NCI-H2029 treated with DMSO at 0.1 percent for 48 hours (cell line): ENCODE data around the gene TAF1L.

Experiments used
- DNase-seq: peaks from one replicate; lab custom pipeline; 2025; lab: John Stamatoyannopoulos, UW

TAF1L gene

DNA sequence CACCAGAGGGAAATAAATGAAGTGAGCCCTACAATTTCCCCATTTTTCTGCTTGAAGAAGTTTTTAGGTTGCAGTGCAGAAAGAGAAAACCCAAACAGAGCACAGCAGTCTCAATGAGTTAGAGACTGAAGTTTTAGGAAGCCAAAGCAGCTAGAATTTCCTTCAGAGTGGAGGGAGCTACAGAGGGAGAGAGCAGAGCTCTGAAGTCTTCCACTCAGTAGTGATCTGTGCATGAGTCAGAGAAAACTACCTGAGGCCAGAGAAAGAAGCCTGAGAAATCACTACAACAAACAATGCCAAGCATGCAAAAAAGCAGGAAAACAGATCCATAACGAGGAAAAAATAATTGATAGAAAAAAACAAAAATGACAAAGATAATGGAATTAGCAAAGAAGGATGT, 44.6 kb downstream of the TAF1L start:
- DNase-seq: no peak

GRCh38 chr9:32590476-32590875, 45.0 kb downstream of the TAF1L start:
- no peak for DNase-seq

DNA sequence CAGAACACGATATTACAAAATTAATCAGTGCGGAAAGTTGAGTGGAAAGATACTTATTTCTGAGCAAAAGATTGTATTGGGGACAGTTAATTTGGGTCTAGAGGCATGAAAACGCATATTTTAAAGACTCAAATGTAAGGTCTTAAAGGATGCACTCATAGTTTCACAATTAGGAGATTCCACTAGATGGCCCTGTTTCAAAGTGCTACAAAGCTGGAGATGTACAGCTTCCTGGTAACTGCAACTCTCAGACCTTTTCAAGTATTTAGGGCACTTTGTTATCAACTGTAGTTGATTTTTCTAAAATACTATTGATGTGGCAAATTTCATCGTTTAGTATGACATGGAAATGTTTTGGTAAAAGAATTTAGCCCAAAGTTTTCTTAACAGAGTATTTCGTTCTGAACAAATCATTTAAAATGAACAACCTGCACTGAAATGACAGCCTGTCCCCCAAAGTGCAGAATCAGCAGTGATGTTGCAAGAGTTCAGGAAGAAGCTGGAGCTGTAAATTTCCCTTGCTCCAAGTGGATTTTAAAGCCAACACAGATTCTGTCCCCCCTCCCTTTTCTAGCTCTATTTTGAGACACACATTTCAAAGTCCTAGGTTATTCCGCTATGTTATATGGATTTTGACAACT, 46.3 kb downstream of the TAF1L start:
- no peak for DNase-seq

DNA sequence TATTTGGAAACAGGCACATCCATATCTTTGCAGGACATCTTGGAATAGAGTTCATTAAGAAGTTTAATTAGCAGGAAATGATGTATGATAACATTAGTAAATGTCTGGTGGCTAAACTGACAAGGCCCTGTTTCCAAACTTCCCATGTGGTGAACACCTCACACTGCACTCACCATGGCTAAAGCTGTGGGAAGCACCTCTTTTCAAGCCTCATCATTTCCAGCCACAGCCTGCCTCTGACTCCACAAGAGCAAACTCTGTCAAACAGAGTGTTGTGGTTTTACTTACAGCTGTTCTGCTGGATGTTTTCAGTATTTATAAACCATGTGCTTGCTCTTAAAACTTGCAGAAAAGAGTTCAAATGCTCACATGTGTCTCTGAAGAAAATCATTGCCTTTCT, 47.6 kb downstream of the TAF1L start:
- DNase-seq: no peak

GRCh38 chr9:32584784-32585183, 50.7 kb downstream of the TAF1L start:
- no peak for DNase-seq

DNA sequence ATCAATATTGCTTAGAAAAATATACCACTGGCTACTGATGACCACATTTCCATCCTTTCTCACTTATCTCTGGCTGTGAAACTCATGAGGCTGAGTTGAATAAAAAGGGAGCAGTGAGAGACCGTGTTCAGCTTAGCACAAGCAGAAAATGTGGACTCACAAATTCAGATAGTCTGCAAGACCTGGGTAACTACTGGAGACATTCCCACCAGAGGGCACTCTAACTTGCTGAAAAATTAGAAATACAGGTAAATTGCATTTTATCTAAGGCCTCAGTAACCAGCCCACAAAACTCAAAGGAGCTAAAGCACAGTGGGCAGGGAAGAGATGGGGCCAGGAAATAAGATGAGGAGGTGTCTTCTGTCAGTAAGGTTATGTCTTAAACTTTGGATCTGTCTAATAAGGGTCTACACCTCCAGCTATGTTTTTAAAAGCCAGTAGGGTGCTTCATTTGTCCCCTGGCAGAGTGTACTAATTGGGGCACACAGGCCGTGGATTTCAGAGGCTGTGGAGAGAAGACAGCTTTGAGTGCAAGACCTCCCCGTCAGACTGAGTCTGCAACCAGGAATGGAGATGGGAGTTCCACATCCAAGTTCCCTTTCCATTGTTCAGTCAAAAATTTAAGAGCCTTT, 53.8 kb downstream of the TAF1L start:
- DNase-seq: peak; percentile 28

DNA sequence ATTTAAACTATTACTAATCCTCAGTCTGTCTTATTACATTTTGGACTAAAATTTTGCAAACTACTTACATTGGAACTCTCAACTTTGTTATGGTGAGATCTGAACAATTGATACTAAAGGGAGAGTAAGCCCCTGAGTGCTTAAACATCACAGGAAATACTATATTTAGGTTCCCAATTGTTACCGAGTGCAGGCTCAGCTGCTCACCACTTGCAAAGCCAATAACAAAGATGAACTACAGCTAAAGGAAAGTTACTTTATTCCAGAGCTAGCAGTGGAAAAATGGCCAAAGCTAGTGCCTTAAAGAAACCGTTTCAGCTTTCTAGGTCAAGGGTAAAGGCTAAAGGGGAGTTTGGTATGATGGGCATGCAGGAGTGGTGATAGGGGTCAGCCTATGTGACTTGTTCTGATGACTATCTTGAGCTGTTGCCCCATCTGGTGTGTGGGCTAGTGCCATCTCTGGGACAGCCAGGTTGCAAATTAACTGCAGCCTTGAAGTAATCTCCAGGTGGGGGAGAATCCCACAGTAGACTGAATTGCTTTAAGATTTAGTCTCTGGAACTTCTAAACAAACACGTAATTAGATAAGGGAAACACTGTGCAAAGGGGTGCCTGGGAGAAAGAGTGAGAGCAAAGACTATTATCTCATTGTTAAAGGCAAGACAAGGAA, 54.7 kb downstream of the TAF1L start:
- DNase-seq: no peak

DNA sequence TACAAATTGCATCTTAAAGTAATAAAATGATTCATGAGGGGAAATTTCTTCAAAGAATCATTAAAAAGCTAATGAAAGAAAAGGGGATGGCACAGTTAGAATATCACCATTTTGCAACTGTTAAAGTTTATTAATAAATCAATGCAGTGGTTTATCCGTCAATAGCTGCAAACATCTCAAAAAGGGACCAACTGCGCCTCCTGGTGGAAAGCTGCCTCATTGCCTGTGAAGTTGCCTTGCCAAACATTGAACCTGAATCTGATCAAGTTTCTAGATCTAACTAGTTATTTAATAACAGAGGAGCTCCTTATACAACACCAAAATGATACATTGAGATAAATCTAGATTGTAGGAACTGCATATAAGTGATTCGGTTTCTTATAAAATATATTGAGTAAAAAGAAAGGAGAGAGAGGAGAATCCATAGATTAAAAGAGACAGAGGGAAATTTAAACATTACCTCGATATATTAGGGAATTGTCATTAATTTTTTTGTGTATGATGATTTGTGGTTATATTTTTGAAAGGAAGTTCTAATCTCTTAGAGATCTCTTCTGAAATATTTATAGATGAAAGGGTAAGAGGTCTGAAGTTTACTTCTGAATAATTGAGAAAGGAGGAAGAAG, 55.6 kb downstream of the TAF1L start:
- DNase-seq: peak; percentile 22
